Spinal cord (tissue), 10 donors: ENCODE results near the gene MAB21L2. TPM values are rescaled to one million over a fixed set of nuclear protein-coding genes. Genes with fewer than 3 reads are reported as not detected.
A peak's percentile ranks its signal among the peaks of the same experiment; 100 is the strongest.

Experiments
- DNase-seq, 6 donors: peaks; one replicate each; pipeline versions ENCODE4 v3.0.0 to v3.0.0-alpha.2; 2013 to 2015; ENCODE audit warnings: low spot score in 6 of 6, low read depth in 4 of 6
- H3K27ac ChIP-seq: one replicate; pipeline ENCODE4 v1.5.1; 2013; ENCODE audit warnings: low read depth, low read length, control low read depth
- H3K27me3 ChIP-seq: one replicate; pipeline ENCODE4 v1.6.1; 2013; ENCODE audit warnings: low read length; ENCODE audit not compliant: control insufficient read depth, insufficient read depth
- H3K36me3 ChIP-seq: one replicate; pipeline ENCODE4 v1.6.1; 2013; ENCODE audit warnings: low read length; ENCODE audit not compliant: control insufficient read depth, insufficient read depth
- H3K4me1 ChIP-seq: one replicate; pipeline ENCODE4 v1.6.1; 2013; ENCODE audit warnings: low read length; ENCODE audit not compliant: control insufficient read depth, insufficient read depth
- H3K4me3 ChIP-seq: one replicate; pipeline ENCODE4 v1.5.1; 2013; ENCODE audit warnings: low read depth, low read length, control low read depth
- H3K9me3 ChIP-seq: one replicate; pipeline ENCODE4 v1.6.1; 2013; ENCODE audit warnings: low read length; ENCODE audit not compliant: control insufficient read depth, insufficient read depth
- WGBS: methylation state at CpG from one replicate; pipeline ENCODE4 v1.1.5; 2013; ENCODE audit warnings: missing lambda C conversion rate; ENCODE audit not compliant: insufficient coverage; 5-methylcytosine and 5-hydroxymethylcytosine counted together
- polyA plus RNA-seq, 2 donors: library from polyadenylated mRNA; unstranded; fragments of 120-200 nt; gene quantifications; one replicate each; pipeline ENCODE4 v1.2.1, GENCODE V29; 2013; ENCODE audit not compliant: insufficient read length in 2 of 2
- total RNA-seq, 2 donors: library from RNA; depleted of rRNA in 1 of 2; stranded (reverse); fragments of 120-200 nt in 1 of 2; fragments of >200 nt in 1 of 2; gene quantifications; one replicate each; pipeline versions ENCODE4 v1.2.3 to v1.2.4, GENCODE V29; 2013 to 2014
- donor health status: healthy.

Gene MAB21L2
- total and polyA plus RNA-seq, 4 donors = 12.4 to 64.4 (median 42.7) TPM

DNA sequence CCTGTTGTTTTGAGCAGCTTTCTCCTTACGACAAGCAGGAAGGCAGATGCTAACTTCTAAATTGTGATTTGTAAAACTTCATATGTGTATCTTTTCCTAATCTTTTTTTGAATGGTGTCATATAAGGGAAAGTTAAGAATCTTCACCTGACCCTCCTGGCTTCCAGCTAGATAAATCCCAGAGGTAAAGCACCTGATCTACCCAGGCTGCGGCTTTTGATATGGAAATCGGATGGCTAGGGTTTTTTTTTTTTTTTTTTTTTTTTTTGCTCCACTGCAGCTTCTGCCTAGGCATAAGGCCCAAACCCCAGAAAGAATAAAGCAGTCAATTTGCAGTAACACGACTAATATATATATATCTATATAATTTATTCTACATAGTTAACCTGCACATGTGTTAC is 10.0 kb downstream of the MAB21L2 start:
- no peaks in the 10 kb centered on the region for H3K9me3 ChIP-seq
- DNase-seq = no peak
- no peaks in the 10 kb centered on the region for H3K4me1 ChIP-seq
- H3K27me3 ChIP-seq = no peaks in the 10 kb centered on the region
- no CpG with 5 or more reads among the region's 4 CpGs for WGBS
- H3K27ac ChIP-seq = no peak overlapping the region
- no peaks in the 10 kb centered on the region for H3K36me3 ChIP-seq
- H3K4me3 ChIP-seq = no peak overlapping the region

DNA sequence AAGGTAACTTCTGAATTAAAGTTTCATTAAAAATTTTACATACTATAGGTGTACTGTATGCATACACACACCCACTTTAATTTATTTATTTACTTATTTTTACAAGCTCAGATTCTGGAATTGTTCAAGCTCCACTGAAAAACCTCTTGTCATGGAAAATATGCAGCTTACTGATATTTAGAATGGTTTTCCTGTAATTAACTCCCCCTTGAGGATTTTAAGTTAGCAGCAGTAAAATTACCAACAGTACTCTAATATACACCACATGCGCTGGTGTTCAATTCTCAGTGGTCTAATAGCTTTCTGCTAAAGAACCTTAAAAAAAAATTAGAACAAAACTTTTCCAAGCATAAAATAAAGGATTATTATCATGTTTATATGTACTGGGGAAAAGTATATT is 12.0 kb downstream of the MAB21L2 start:
- WGBS = no CpG with 5 or more reads among the region's 1 CpG
- no peak overlapping the region for H3K27ac ChIP-seq
- DNase-seq = peak in 1 of 6 donors; percentile 81

DNA sequence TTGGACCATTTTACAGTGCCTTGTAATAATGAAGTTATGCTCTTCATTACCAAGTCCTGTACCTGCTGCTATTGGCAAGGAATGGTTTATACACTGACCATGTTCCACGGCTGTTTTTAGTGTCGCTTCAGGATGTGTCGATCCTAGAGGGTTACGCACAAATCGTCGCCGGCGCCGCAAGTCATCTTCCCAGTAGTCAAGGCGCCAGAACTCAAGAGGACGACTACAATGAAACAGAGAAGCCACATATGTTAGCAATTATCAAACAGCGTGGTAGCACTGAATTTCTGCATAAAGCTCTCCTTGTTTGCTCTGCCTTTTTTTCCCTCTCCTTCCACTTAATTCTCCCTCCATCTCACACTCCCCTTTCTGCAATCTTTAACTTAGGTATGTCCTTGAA is 17.0 kb downstream of the MAB21L2 start:
- no peaks in the 10 kb centered on the region for H3K36me3 ChIP-seq
- 68% methylated on average over 12 of the region's 12 CpGs for WGBS
- no peak overlapping the region for H3K4me3 ChIP-seq
- H3K27ac ChIP-seq = no peak overlapping the region
- no peaks in the 10 kb centered on the region for H3K27me3 ChIP-seq
- no peaks in the 10 kb centered on the region for H3K9me3 ChIP-seq
- DNase-seq = peak in 2 of 6 donors; percentile 10 to 79
- no peaks in the 10 kb centered on the region for H3K4me1 ChIP-seq

More for the DNA sequence above, 12.0 kb downstream of the MAB21L2 start:
- no peaks in the 10 kb centered on the region for H3K27me3 ChIP-seq
- H3K36me3 ChIP-seq = no peaks in the 10 kb centered on the region
- H3K4me3 ChIP-seq = no peak overlapping the region
- no peaks in the 10 kb centered on the region for H3K9me3 ChIP-seq
- no peaks in the 10 kb centered on the region for H3K4me1 ChIP-seq

DNA sequence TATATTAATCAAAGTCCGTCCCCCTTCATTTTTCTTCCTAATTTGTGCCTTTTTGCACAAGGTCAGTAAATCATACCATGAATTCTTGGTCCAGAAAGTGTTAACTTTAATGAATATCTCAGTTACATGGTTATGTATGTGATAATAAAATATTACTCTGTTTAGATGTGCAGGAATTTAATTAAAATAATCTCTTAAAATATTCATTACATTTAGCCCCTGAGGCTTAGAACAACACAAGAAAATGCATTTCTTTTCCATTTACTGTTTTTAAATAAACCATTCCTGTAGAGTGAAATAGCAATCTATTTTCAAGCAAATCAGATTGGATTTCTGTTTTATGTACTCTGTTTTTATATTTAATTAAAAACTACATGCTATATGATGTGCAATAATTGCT is 17.6 kb downstream of the MAB21L2 start:
- WGBS = no CpG with 5 or more reads among the region's 1 CpG
- Histone ChIP-seq H3K4me1 (no peaks in the 10 kb centered on the region), H3K27ac (no peak overlapping the region), H3K9me3 (no peaks in the 10 kb centered on the region), H3K36me3 (no peaks in the 10 kb centered on the region), H3K4me3 (no peak overlapping the region), H3K27me3 (no peaks in the 10 kb centered on the region)
- DNase-seq = peak in 1 of 6 donors; percentile 59

DNA sequence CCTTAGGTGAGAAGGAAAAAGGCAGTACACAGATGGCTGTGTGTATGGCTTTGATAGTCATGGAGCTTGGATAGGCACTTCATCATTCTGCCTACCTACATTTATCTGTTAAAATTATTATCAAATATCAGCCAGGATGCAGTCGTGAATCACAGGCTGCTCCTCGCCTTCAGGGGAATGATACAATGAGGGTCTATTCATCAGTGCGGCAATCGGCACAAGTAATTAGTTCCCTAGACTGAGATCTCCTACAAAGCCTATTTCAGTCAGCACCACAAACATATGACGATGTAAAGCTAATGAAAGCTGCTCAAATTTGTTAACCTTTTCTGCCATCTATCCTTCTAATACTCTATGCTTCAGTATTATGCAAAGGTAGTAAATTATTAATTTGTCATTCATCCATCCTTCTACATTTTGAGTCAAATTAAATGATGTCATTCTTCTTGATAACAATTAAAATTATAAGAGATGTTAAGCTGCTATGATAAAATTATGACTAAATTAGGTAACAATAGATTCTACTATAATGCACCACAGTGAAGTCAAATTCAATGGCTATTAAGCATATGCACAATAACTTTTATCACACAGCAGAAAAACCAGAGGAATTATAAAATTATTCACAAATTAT is 19.0 kb downstream of the MAB21L2 start:
- peak in 2 of 6 donors; percentile 18 to 82 for DNase-seq
- no peak overlapping the region for H3K27ac ChIP-seq
- 35% methylated on average over 4 of the region's 5 CpGs for WGBS

DNA sequence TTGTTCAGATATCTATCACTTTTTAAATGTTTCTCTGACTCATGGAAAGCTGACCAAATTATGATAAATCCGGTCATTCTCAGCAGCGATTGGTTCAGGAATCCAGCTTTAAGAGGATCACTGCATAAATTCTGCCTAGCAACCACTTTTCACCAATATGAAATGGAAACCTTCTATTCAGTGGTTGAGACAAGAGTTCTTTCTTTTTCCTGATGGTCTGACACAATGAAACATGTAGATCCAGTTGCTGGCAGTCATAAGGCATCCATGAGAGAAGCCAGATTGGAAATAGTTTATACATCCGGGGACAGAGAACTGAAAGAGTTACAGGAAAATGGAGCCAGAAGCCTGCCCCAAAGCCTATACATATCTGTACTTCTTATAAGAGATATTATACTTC is 27.2 kb downstream of the MAB21L2 start:
- 100% methylated on average over 2 of the region's 3 CpGs for WGBS
- no peak overlapping the region for H3K4me3 ChIP-seq
- H3K27me3 ChIP-seq = no peaks in the 10 kb centered on the region
- no peaks in the 10 kb centered on the region for H3K36me3 ChIP-seq
- no peak for DNase-seq
- no peak overlapping the region for H3K27ac ChIP-seq
- H3K9me3 ChIP-seq = no peaks in the 10 kb centered on the region
- H3K4me1 ChIP-seq = no peaks in the 10 kb centered on the region

More for the DNA sequence above, 19.0 kb downstream of the MAB21L2 start:
- no peaks in the 10 kb centered on the region for H3K36me3 ChIP-seq
- H3K4me3 ChIP-seq = no peak overlapping the region
- no peaks in the 10 kb centered on the region for H3K4me1 ChIP-seq
- no peaks in the 10 kb centered on the region for H3K9me3 ChIP-seq
- no peaks in the 10 kb centered on the region for H3K27me3 ChIP-seq

DNA sequence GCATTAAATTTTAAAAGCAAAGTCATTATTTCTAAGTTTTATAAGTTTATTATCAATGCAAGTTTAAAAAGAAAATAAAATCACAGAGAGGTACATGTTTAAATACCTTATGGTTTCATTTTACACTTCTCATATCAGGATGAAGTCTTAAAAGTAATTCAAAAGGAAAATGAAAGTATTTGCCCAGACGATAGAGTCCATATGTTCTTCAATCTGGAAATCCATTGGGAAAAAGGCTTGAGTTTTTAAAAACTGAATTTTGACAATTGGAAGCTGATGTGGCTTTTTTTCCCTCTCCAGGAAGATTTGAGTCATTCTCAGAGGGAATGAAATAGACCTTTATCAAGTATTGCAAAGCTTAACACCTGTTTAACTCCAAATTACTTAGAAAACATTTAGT is 37.1 kb downstream of the MAB21L2 start:
- 100% methylated on average over 1 of the region's 1 CpG for WGBS
- no peaks in the 10 kb centered on the region for H3K27me3 ChIP-seq
- no peaks in the 10 kb centered on the region for H3K9me3 ChIP-seq
- no peak for DNase-seq
- H3K36me3 ChIP-seq = no peaks in the 10 kb centered on the region
- H3K4me1 ChIP-seq = no peaks in the 10 kb centered on the region
- no peak overlapping the region for H3K27ac ChIP-seq
- no peak overlapping the region for H3K4me3 ChIP-seq

DNA sequence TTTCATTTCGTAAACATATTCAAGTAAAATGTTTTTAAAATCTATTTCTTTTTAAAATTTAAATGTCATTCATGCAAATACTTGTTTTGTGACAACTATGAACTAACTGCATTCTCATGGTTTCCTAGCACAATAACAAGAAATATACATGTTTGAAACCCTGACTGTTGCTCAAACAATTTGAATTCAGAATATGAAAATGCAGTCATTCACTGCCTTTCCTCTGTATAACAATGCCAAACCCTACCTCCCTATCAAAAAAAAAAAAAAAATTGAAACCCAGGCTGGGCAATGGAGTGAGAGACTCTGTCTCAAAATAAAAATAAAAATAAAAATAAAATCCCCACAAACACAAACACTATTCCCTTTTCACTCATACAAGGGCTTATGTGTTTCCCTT is 42.1 kb downstream of the MAB21L2 start:
- DNase-seq = no peak
- no peak overlapping the region for H3K27ac ChIP-seq
- WGBS = no CpG with 5 or more reads among the region's 1 CpG
- no peaks in the 10 kb centered on the region for H3K9me3 ChIP-seq
- H3K4me3 ChIP-seq = no peak overlapping the region
- H3K4me1 ChIP-seq = no peaks in the 10 kb centered on the region
- no peaks in the 10 kb centered on the region for H3K36me3 ChIP-seq
- no peaks in the 10 kb centered on the region for H3K27me3 ChIP-seq

DNA sequence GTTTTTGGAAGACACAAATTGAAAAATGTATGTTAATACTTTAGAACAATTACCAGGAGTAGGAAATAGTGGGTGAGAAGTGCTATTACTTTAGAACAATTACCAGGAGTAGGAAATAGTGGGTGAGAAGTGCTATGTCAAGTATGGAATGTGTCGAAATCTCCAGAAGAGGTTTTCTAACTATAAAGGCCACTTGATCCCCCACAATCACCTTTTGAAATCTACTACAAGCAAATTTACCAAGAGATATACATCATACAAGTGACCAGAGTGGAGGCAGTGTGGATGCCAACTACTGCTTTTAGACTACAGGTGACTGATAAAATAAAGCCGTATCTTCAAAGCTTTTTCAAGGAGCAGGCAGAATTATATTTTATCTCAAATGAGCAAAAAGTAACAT is 43.1 kb downstream of the MAB21L2 start:
- Histone ChIP-seq H3K27me3 (no peaks in the 10 kb centered on the region), H3K36me3 (no peaks in the 10 kb centered on the region), H3K4me3 (no peak overlapping the region), H3K27ac (no peak overlapping the region), H3K9me3 (no peaks in the 10 kb centered on the region), H3K4me1 (no peaks in the 10 kb centered on the region)
- WGBS = no CpG with 5 or more reads among the region's 2 CpGs
- DNase-seq = no peak

DNA sequence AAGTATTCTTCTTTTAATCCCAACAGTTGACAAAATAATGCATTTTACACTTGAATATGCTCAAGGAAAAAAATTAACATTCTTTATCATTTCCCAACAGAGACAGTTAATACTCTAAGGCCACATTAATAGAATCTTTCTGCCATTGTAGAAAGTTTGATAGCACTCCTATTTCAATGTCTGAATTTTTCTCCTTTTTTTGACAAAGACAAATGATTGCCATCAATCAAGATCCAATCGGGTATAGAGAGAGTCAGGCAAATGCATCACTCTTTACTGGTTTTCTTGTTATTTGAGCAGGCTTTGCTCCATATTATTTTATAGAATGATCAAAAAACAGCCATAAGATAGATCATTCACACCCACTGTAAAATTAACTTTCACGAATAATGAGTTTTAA is 46.1 kb downstream of the MAB21L2 start:
- H3K4me1 ChIP-seq = no peaks in the 10 kb centered on the region
- DNase-seq = peak in 1 of 6 donors; percentile 6
- no peaks in the 10 kb centered on the region for H3K27me3 ChIP-seq
- no CpG with 5 or more reads among the region's 2 CpGs for WGBS
- no peaks in the 10 kb centered on the region for H3K9me3 ChIP-seq
- H3K36me3 ChIP-seq = no peaks in the 10 kb centered on the region
- no peak overlapping the region for H3K4me3 ChIP-seq
- no peak overlapping the region for H3K27ac ChIP-seq
